H1 (cell line): ENCODE measurements around the gene PRR3.

ENCODE experiments used
- ASH2L ChIP-seq: fragments of 200-600, 300-600 bp; sonication (generic); IDR thresholded peaks from one replicate; pipeline ENCODE4 v1.7.1; 2017; ENCODE audit warnings: low read length
- BRCA1 ChIP-seq: IDR thresholded peaks from 2 replicates; pipeline ENCODE4 v1.6.1; 2012; ENCODE audit warnings: low read depth, low read length, improper control_type of control experiment
- CHD2 ChIP-seq: IDR thresholded peaks from 2 replicates; pipeline ENCODE4 v1.6.1; 2012; ENCODE audit warnings: low read length, improper control_type of control experiment
- CREB1 ChIP-seq: IDR thresholded peaks from 2 replicates; pipeline ENCODE4 v1.6.1; 2012; ENCODE audit warnings: inconsistent platforms
- GTF2F1 ChIP-seq: IDR thresholded peaks from 2 replicates; pipeline ENCODE4 v1.6.1; 2012; ENCODE audit warnings: low read depth, low read length, improper control_type of control experiment, borderline replicate concordance
- RBBP5 ChIP-seq: IDR thresholded peaks from 2 replicates; pipeline ENCODE4 v1.7.1; 2012; ENCODE audit warnings: low read depth, mild to moderate bottlenecking, inconsistent platforms, low read length, moderate library complexity, borderline replicate concordance
- SIN3A ChIP-seq, 2 experiments: IDR thresholded peaks in 1 of 2; conservative IDR thresholded peaks in 1 of 2; 2 replicates each; pipeline ENCODE4 v1.6.1; 2011 to 2012; ENCODE audit warnings: low read length in 2 of 2, improper control_type of control experiment in 1 of 2, low read depth in 1 of 2, mild to moderate bottlenecking in 1 of 2
- TF ChIP-seq, protein P1 (sequence below), 3 experiments: IDR thresholded peaks; 1 replicate in 2 of 3; 2 replicates in 1 of 3; pipeline versions ENCODE4 v1.5.1 to v1.6.1; 2011; ENCODE audit warnings: low read length in 3 of 3, mild to moderate bottlenecking in 3 of 3, inconsistent platforms in 2 of 3, low read depth in 1 of 3, moderate library complexity in 1 of 3; ENCODE audit not compliant: insufficient read depth in 1 of 3; ENCODE audit errors: control extremely low read depth in 1 of 3

DNA sequence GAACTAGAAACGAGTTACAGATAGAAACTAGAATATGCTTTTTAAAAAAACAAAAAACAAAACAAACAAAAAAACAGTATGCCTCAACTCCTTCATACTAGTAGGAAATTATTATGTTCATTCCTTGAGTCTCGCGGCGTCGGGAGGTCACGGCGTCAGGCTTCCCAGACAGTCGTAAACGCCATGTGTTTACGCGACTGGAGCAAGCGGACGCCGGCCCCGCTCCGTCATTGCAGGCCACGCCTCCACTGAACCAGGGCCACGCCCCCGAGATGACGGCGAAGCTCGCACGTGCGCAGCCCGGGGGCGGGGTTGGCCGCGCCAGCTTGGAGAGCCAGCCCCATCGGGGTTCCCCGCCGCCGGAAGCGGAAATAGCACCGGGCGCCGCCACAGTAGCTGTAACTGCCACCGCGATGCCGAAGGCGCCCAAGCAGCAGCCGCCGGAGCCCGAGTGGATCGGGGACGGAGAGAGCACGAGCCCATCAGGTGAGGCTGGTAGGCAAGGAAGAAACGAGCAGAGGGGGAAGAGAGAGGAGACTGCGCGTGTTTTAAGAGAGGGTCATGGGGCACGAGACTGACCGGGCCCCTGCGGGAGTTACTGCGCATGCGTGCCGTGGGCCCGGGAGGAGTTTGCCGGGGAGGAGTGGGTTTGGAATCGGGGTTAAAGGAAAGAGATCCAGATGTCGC, 14.1 kb downstream of the PRR3 start, which contains the start of gene ABCF1:
- no peak for TF ChIP-seq RBBP5
- TF ChIP-seq CHD2, result peak; percentile 56
- peak; percentile 90 for TF ChIP-seq ASH2L
- peak; percentile 96 for TF ChIP-seq CREB1
- TF ChIP-seq GTF2F1, result no peak
- TF ChIP-seq BRCA1, result no peak
- TF ChIP-seq, protein P1, sequence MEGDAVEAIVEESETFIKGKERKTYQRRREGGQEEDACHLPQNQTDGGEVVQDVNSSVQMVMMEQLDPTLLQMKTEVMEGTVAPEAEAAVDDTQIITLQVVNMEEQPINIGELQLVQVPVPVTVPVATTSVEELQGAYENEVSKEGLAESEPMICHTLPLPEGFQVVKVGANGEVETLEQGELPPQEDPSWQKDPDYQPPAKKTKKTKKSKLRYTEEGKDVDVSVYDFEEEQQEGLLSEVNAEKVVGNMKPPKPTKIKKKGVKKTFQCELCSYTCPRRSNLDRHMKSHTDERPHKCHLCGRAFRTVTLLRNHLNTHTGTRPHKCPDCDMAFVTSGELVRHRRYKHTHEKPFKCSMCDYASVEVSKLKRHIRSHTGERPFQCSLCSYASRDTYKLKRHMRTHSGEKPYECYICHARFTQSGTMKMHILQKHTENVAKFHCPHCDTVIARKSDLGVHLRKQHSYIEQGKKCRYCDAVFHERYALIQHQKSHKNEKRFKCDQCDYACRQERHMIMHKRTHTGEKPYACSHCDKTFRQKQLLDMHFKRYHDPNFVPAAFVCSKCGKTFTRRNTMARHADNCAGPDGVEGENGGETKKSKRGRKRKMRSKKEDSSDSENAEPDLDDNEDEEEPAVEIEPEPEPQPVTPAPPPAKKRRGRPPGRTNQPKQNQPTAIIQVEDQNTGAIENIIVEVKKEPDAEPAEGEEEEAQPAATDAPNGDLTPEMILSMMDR (IDR thresholded peaks at IDR 0.05; ENCODE audit: control extremely low read depth in 1 of 3, insufficient read depth in 1 of 3, low read depth in 1 of 3, low read length in 3 of 3), result no peak
- TF ChIP-seq SIN3A (conservative IDR thresholded peaks at IDR 0.05 in 1 of 2, IDR thresholded peaks at IDR 0.05 in 1 of 2; ENCODE audit: low read depth in 1 of 2, low read length in 2 of 2), result peak; percentile 32 to 90; a peak in 3 of 4 replicates
